H9 (cell line): ENCODE measurements around the gene ARHGAP15. TPM values are rescaled to one million over a fixed set of nuclear protein-coding genes. Genes with fewer than 3 reads are reported as not detected.

Experiments
- DNase-seq: peaks from one replicate; pipeline ENCODE4 v3.0.0-alpha.2; 2017
- H2AFZ ChIP-seq: one replicate; pipeline ENCODE4 v1.6.1; 2013; ENCODE audit warnings: mild to moderate bottlenecking, low read length, control low read depth, moderate library complexity
- H2AK5ac ChIP-seq: 2 replicates; pipeline ENCODE4 v1.6.1; 2013; ENCODE audit warnings: low read length, control low read depth, mixed read lengths; ENCODE audit not compliant: insufficient read length
- H2BK120ac ChIP-seq: one replicate; pipeline ENCODE4 v1.6.1; 2013; ENCODE audit warnings: low read depth, mild to moderate bottlenecking, low read length, control low read depth, inconsistent platforms; ENCODE audit not compliant: poor library complexity, severe bottlenecking
- H2BK12ac ChIP-seq: 2 replicates; pipeline ENCODE4 v1.6.1; 2013; ENCODE audit warnings: low read length, control low read depth, mixed read lengths, low read depth; ENCODE audit not compliant: insufficient read length
- H2BK15ac ChIP-seq: 2 replicates; pipeline ENCODE4 v1.6.1; 2013; ENCODE audit warnings: low read depth, low read length, control low read depth
- H2BK20ac ChIP-seq: one replicate; pipeline ENCODE4 v1.6.1; 2013; ENCODE audit warnings: low read depth, mild to moderate bottlenecking, low read length, control low read depth, inconsistent platforms; ENCODE audit not compliant: poor library complexity, severe bottlenecking
- H2BK5ac ChIP-seq: 2 replicates; pipeline ENCODE4 v1.6.1; 2013; ENCODE audit warnings: low read length, control low read depth, mixed read lengths; ENCODE audit not compliant: insufficient read length
- H3K14ac ChIP-seq: 2 replicates; pipeline ENCODE4 v1.6.1; 2013; ENCODE audit warnings: low read length, control low read depth; ENCODE audit not compliant: insufficient read depth
- H3K18ac ChIP-seq: 2 replicates; pipeline ENCODE4 v1.6.1; 2013; ENCODE audit warnings: low read depth, mild to moderate bottlenecking, mixed read lengths, low read length, control low read depth; ENCODE audit not compliant: insufficient read length
- H3K23ac ChIP-seq: 2 replicates; pipeline ENCODE4 v1.6.1; 2013; ENCODE audit warnings: low read length, control low read depth, mixed read lengths, low read depth; ENCODE audit not compliant: insufficient read length
- H3K23me2 ChIP-seq: 2 replicates; pipeline ENCODE4 v1.6.1; 2013; ENCODE audit warnings: low read depth, mild to moderate bottlenecking, mixed read lengths, low read length, control low read depth; ENCODE audit not compliant: insufficient read length, poor library complexity, severe bottlenecking
- H3K27ac ChIP-seq: 2 replicates; pipeline ENCODE4 v1.5.1; 2013; ENCODE audit warnings: low read length, control low read depth, mixed read lengths, low read depth; ENCODE audit not compliant: insufficient read length
- H3K27me3 ChIP-seq: 2 replicates; pipeline ENCODE4 v1.6.1; 2013; ENCODE audit warnings: low read length, control low read depth, inconsistent platforms; ENCODE audit not compliant: insufficient read depth
- H3K4ac ChIP-seq: 2 replicates; pipeline ENCODE4 v1.6.1; 2013; ENCODE audit warnings: low read depth, mild to moderate bottlenecking, control low read depth, inconsistent platforms, low read length, moderate library complexity
- H3K4me1 ChIP-seq: 2 replicates; pipeline ENCODE4 v1.6.1; 2013; ENCODE audit warnings: low read length, control low read depth, inconsistent platforms; ENCODE audit not compliant: insufficient read depth
- H3K4me2 ChIP-seq: 2 replicates; pipeline ENCODE4 v1.6.1; 2013; ENCODE audit warnings: low read length, control low read depth, mixed read lengths; ENCODE audit not compliant: insufficient read length, insufficient read depth
- H3K56ac ChIP-seq: 2 replicates; pipeline ENCODE4 v1.6.1; 2013; ENCODE audit warnings: low read depth, mild to moderate bottlenecking, mixed read lengths, low read length, control low read depth; ENCODE audit not compliant: insufficient read length
- H3K79me1 ChIP-seq: 2 replicates; pipeline ENCODE4 v1.6.1; 2013; ENCODE audit warnings: low read depth, mild to moderate bottlenecking, moderate library complexity, low read length, control low read depth, inconsistent platforms; ENCODE audit not compliant: insufficient read depth, poor library complexity, severe bottlenecking
- H3K79me2 ChIP-seq: 2 replicates; pipeline ENCODE4 v1.6.1; 2013; ENCODE audit warnings: low read length, control low read depth, inconsistent platforms; ENCODE audit not compliant: insufficient read depth
- H3K9ac ChIP-seq: 2 replicates; pipeline ENCODE4 v1.6.1; 2013; ENCODE audit warnings: low read length, control low read depth, mixed read lengths; ENCODE audit not compliant: insufficient read length; ENCODE audit errors: extremely low read depth
- H3K9me3 ChIP-seq: one replicate; pipeline ENCODE4 v1.6.1; 2013; ENCODE audit warnings: low read depth, low read length, inconsistent platforms; ENCODE audit not compliant: control insufficient read depth
- H3T11ph ChIP-seq: one replicate; pipeline ENCODE4 v1.6.1; 2013; ENCODE audit warnings: mild to moderate bottlenecking, low read length, control low read depth, inconsistent platforms
- H4K20me1 ChIP-seq: one replicate; pipeline ENCODE4 v1.6.1; 2013; ENCODE audit not compliant: control insufficient read depth, insufficient read length, insufficient read depth
- H4K5ac ChIP-seq: 2 replicates; pipeline ENCODE4 v1.6.1; 2013; ENCODE audit warnings: low read depth, mild to moderate bottlenecking, mixed read lengths, low read length, control low read depth; ENCODE audit not compliant: insufficient read length
- H4K8ac ChIP-seq: replicated peaks from 2 replicates; pipeline ENCODE4 v1.6.1; 2013; ENCODE audit warnings: low read length, control low read depth, mixed read lengths, low read depth; ENCODE audit not compliant: insufficient read length
- H4K91ac ChIP-seq: 2 replicates; pipeline ENCODE4 v1.6.1; 2013; ENCODE audit warnings: low read depth, mild to moderate bottlenecking, moderate library complexity, mixed read lengths, low read length, control low read depth; ENCODE audit not compliant: insufficient read length
- H3K27ac Mint-ChIP-seq, 3 experiments: 2 replicates in 2 of 3; 3 replicates in 1 of 3; pipeline ENCODE4 v1.8.0; 2020 to 2021; ENCODE audit warnings: mixed read lengths in 3 of 3, mild to moderate bottlenecking in 1 of 3, moderate library complexity in 1 of 3
- H3K27me3 Mint-ChIP-seq: 2 replicates; pipeline ENCODE4 v1.8.0; 2021; ENCODE audit warnings: low read depth, mild to moderate bottlenecking, moderate library complexity, mixed read lengths
- H3K36me3 Mint-ChIP-seq, 3 experiments: 2 replicates in 2 of 3; 3 replicates in 1 of 3; pipeline ENCODE4 v1.8.0; 2020 to 2021; ENCODE audit warnings: low read depth in 3 of 3, mixed read lengths in 3 of 3; ENCODE audit not compliant: insufficient read depth in 1 of 3
- H3K4me1 Mint-ChIP-seq, 2 experiments: 2 replicates each; pipeline ENCODE4 v1.8.0; 2020; ENCODE audit warnings: mixed read lengths in 2 of 2
- H3K4me3 Mint-ChIP-seq, 2 experiments: 2 replicates in 1 of 2; 3 replicates in 1 of 2; pipeline ENCODE4 v1.8.0; 2020 to 2021; ENCODE audit warnings: mild to moderate bottlenecking in 2 of 2, mixed read lengths in 2 of 2, moderate library complexity in 1 of 2
- H3K9me3 Mint-ChIP-seq, 2 experiments: 2 replicates in 1 of 2; 3 replicates in 1 of 2; pipeline ENCODE4 v1.8.0; 2020; ENCODE audit warnings: mild to moderate bottlenecking in 2 of 2, mixed read lengths in 2 of 2, moderate library complexity in 1 of 2
- WGBS: extraction: QIAGEN DNeasy Blood & Tissue Kit; methylation state at CpG from one replicate; pipeline ENCODE4 v1.1.7; 2013; ENCODE audit warnings: missing lambda C conversion rate, low lambda C conversion rate, mixed read lengths; ENCODE audit not compliant: insufficient read length; ENCODE audit errors: extremely low coverage; 5-methylcytosine and 5-hydroxymethylcytosine counted together
- total RNA-seq: library from RNA; stranded (reverse); gene quantifications from 2 replicates; pipeline ENCODE4 v1.2.1, GENCODE V29; 2021
- TF ChIP-seq, protein P1 (sequence below): fragments of 200-600 bp; sonication (generic); conservative IDR thresholded peaks from 3 replicates; pipeline ENCODE4 v1.8.0; 2021; ENCODE audit warnings: antibody characterized with exemption, mild to moderate bottlenecking

The ARHGAP15 gene
- total RNA-seq, 1 experiment from 2014 or later = not detected

DNA sequence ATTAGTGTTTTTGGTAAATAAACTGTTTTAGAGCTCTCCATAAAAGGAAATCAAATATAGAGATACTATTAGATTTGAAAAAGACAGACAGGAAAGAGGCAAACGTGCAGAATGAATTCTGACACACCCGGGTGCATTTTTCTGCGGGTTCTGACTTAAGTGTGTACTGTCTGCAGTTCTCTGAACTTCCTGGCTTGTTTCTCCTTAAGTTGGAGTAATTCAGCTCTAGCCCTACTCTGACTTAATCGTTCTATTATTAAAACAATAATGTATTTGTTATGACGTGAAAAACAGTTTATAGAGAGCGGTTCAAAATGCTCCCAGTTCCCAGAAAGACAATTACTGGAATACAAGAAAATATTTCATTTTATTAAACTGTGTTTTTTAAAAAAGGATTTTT lies 305.9 kb downstream of the ARHGAP15 start:
- no peaks in the 10 kb centered on the region for H3K4me1 Mint-ChIP-seq
- Histone ChIP-seq H2AK5ac (no peak overlapping the region), H3K56ac (no peak overlapping the region), H3K27ac (no peak overlapping the region), H3K4me2 (no peak overlapping the region), H3T11ph (no peak overlapping the region), H3K9me3 (no peaks in the 10 kb centered on the region), H4K5ac (no peak overlapping the region), H3K79me1 (no peaks in the 10 kb centered on the region), H3K4me1 (no peaks in the 10 kb centered on the region), H2BK12ac (no peak overlapping the region), H2BK20ac (no peak overlapping the region), H3K14ac (no peak overlapping the region), H2AFZ (no peak overlapping the region), H2BK15ac (no peak overlapping the region), H3K4ac (no peak overlapping the region), H2BK120ac (no peak overlapping the region), H4K91ac (no peak overlapping the region), H3K23me2 (no peaks in the 10 kb centered on the region), H4K8ac (no peak overlapping the region), H4K20me1 (no peaks in the 10 kb centered on the region), H3K23ac (no peak overlapping the region), H2BK5ac (no peak overlapping the region), H3K79me2 (no peaks in the 10 kb centered on the region), H3K9ac (no peak overlapping the region), H3K18ac (no peak overlapping the region), H3K27me3 (no peaks in the 10 kb centered on the region)
- no peak for DNase-seq
- no CpG with 5 or more reads among the region's 6 CpGs for whole genome bisulfite sequencing
- H3K9me3 Mint-ChIP-seq = no peaks in the 10 kb centered on the region
- TF ChIP-seq, protein P1, sequence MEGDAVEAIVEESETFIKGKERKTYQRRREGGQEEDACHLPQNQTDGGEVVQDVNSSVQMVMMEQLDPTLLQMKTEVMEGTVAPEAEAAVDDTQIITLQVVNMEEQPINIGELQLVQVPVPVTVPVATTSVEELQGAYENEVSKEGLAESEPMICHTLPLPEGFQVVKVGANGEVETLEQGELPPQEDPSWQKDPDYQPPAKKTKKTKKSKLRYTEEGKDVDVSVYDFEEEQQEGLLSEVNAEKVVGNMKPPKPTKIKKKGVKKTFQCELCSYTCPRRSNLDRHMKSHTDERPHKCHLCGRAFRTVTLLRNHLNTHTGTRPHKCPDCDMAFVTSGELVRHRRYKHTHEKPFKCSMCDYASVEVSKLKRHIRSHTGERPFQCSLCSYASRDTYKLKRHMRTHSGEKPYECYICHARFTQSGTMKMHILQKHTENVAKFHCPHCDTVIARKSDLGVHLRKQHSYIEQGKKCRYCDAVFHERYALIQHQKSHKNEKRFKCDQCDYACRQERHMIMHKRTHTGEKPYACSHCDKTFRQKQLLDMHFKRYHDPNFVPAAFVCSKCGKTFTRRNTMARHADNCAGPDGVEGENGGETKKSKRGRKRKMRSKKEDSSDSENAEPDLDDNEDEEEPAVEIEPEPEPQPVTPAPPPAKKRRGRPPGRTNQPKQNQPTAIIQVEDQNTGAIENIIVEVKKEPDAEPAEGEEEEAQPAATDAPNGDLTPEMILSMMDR = no peak
- no peaks in the 10 kb centered on the region for H3K36me3 Mint-ChIP-seq
- no peaks in the 10 kb centered on the region for H3K27me3 Mint-ChIP-seq
- H3K4me3 Mint-ChIP-seq = no peak overlapping the region
- H3K27ac Mint-ChIP-seq = no peak overlapping the region
